Karpas-422 (cell line): ENCODE measurements around the gene OOEP. TPM values are rescaled to one million over a fixed set of nuclear protein-coding genes. Genes with fewer than 3 reads are reported as not detected.
A peak's percentile ranks its signal among the peaks of the same experiment; 100 is the strongest.

ENCODE experiments used
- DNase-seq: peaks from one replicate; pipeline ENCODE4 v3.0.0-alpha.2; 2015
- H2AFZ ChIP-seq: fragments of 200-600 bp; sonication (generic); 2 replicates; pipeline ENCODE4 v1.6.1; 2014; ENCODE audit warnings: antibody characterized with exemption, low read length, mixed read lengths
- H3K27ac ChIP-seq: fragments of 200-600 bp; sonication (generic); 2 replicates; pipeline ENCODE4 v1.5.1; 2014; ENCODE audit warnings: mild to moderate bottlenecking, low read length, moderate library complexity
- H3K27me3 ChIP-seq: fragments of 200-600 bp; sonication (generic); 2 replicates; pipeline ENCODE4 v1.6.1; 2014; ENCODE audit warnings: low read length, mixed read lengths
- H3K36me3 ChIP-seq: fragments of 200-600 bp; sonication (generic); 2 replicates; pipeline ENCODE4 v1.6.1; 2014; ENCODE audit warnings: low read length, mixed read lengths; ENCODE audit not compliant: insufficient read depth
- H3K4me1 ChIP-seq: fragments of 200-600 bp; sonication (generic); 2 replicates; pipeline ENCODE4 v1.6.1; 2014; ENCODE audit warnings: mild to moderate bottlenecking, low read length, mixed read lengths
- H3K4me2 ChIP-seq: fragments of 200-600 bp; sonication (generic); 2 replicates; pipeline ENCODE4 v1.6.1; 2014; ENCODE audit warnings: low read length, low read depth, mild to moderate bottlenecking; ENCODE audit not compliant: poor library complexity, severe bottlenecking
- H3K4me3 ChIP-seq: fragments of 200-600 bp; sonication (generic); 2 replicates; pipeline ENCODE4 v1.5.1; 2014; ENCODE audit warnings: mild to moderate bottlenecking, antibody characterized with exemption, low read length, mixed read lengths
- H3K79me2 ChIP-seq: fragments of 200-600 bp; sonication (generic); 2 replicates; pipeline ENCODE4 v1.6.1; 2014; ENCODE audit warnings: mild to moderate bottlenecking, low read length, mixed read lengths
- H3K9ac ChIP-seq: fragments of 200-600 bp; sonication (generic); 2 replicates; pipeline ENCODE4 v1.6.0; 2014; ENCODE audit warnings: low read length
- H3K9me2 ChIP-seq: fragments of 200-600 bp; sonication (generic), shearing (Covaris generic); replicated peaks from 2 replicates; pipeline ENCODE4 v1.6.0; 2014; ENCODE audit warnings: mild to moderate bottlenecking, low read length, moderate library complexity; ENCODE audit not compliant: insufficient read depth
- H3K9me3 ChIP-seq: fragments of 300-700, 200-600 bp; sonication (generic); 2 replicates; pipeline ENCODE4 v1.6.1; 2014; ENCODE audit warnings: low read length, mixed read lengths
- H4K20me1 ChIP-seq: fragments of 200-600 bp; sonication (generic); 2 replicates; pipeline ENCODE4 v1.6.1; 2014; ENCODE audit warnings: mild to moderate bottlenecking, antibody characterized with exemption, low read length, low read depth; ENCODE audit not compliant: insufficient read depth
- total RNA-seq: library from RNA; depleted of rRNA; stranded (reverse); fragments of >200 nt; shearing (Covaris generic); gene quantifications from 2 replicates; pipeline ENCODE4 v1.2.3, GENCODE V29; 2014; ENCODE audit warnings: low replicate concordance

Gene OOEP
- total RNA-seq, 1 experiment from 2014 or later: not detected

DNA sequence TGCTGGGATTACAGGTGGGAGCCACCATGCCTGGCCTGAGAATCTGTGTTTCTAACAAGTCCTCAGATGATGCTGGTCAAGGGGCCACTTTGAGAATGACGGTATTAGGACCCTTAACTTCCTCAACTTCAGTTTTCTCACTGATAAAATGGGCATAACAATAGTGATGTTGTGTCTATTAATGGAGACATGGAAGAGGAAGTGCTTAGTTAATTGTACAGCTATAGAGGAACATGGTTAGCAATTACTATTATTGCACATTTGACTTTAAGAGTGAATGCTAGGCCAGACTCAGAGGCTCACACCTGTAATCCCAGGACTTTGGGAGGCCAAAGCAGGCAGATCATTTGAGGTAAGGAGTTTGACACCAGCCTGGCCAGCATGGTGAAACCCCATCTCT, 28.4 kb downstream of the OOEP start:
- no peaks in the 10 kb centered on the region for H3K36me3 ChIP-seq
- no peak overlapping the region for H3K4me2 ChIP-seq
- peak; percentile 57 for DNase-seq
- no peaks in the 10 kb centered on the region for H3K9me2 ChIP-seq
- no peak overlapping the region for H3K4me3 ChIP-seq
- no peaks in the 10 kb centered on the region for H3K79me2 ChIP-seq
- H3K27ac ChIP-seq: no peak overlapping the region
- no peak overlapping the region for H2AFZ ChIP-seq
- no peaks in the 10 kb centered on the region for H4K20me1 ChIP-seq
- H3K27me3 ChIP-seq: no peaks in the 10 kb centered on the region
- no peaks in the 10 kb centered on the region for H3K9me3 ChIP-seq
- no peak overlapping the region for H3K9ac ChIP-seq
- peaks cover 8% of the 10 kb centered on the region for H3K4me1 ChIP-seq

- no peaks in the 10 kb centered on the region for H4K20me1 ChIP-seq
- H3K9ac ChIP-seq: no peak overlapping the region
- no peak for DNase-seq
- H3K4me3 ChIP-seq: no peak overlapping the region
- no peak overlapping the region for H3K4me2 ChIP-seq
- no peaks in the 10 kb centered on the region for H3K79me2 ChIP-seq
- peaks cover 8% of the 10 kb centered on the region for H3K4me1 ChIP-seq
- no peaks in the 10 kb centered on the region for H3K27me3 ChIP-seq
- no peak overlapping the region for H2AFZ ChIP-seq
- no peaks in the 10 kb centered on the region for H3K9me2 ChIP-seq
- H3K27ac ChIP-seq: no peak overlapping the region
- no peaks in the 10 kb centered on the region for H3K36me3 ChIP-seq
- H3K9me3 ChIP-seq: no peaks in the 10 kb centered on the region
Measured at GRCh38 chr6:73340048-73340447, 29.6 kb downstream of the OOEP start.

DNA sequence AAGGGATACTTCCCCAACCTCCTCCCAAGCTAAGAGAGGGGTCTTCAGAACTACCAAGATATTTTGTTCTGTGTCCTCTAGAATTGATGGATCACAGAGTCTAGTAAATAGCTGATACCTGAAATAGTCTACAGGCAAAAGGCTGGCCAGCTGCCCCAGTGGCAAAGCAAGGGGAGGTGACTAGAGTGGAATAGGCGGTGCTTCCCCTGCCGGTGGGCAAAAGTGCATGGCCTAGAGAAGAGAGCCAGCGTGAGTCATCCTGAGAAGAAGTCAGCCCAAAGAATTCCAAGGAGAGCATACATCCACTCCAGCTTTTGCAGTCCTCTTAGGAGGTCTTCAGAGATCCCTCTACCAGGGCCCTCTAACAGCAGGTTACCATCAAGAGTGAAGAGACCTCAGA, 30.4 kb downstream of the OOEP start:
- DNase-seq: no peak
- no peak overlapping the region for H2AFZ ChIP-seq
- H3K4me1 ChIP-seq: peaks cover 8% of the 10 kb centered on the region
- no peak overlapping the region for H3K27ac ChIP-seq
- H3K9me3 ChIP-seq: no peaks in the 10 kb centered on the region
- no peaks in the 10 kb centered on the region for H3K9me2 ChIP-seq
- no peak overlapping the region for H3K4me3 ChIP-seq
- H3K79me2 ChIP-seq: no peaks in the 10 kb centered on the region
- no peaks in the 10 kb centered on the region for H3K27me3 ChIP-seq
- no peak overlapping the region for H3K4me2 ChIP-seq
- H3K36me3 ChIP-seq: no peaks in the 10 kb centered on the region
- H4K20me1 ChIP-seq: no peaks in the 10 kb centered on the region
- no peak overlapping the region for H3K9ac ChIP-seq

- no peaks in the 10 kb centered on the region for H3K27me3 ChIP-seq
- H3K9ac ChIP-seq: no peak overlapping the region
- H3K79me2 ChIP-seq: no peaks in the 10 kb centered on the region
- DNase-seq: no peak
- H3K9me3 ChIP-seq: no peaks in the 10 kb centered on the region
- no peak overlapping the region for H2AFZ ChIP-seq
- no peaks in the 10 kb centered on the region for H3K36me3 ChIP-seq
- H3K27ac ChIP-seq: no peak overlapping the region
- no peak overlapping the region for H3K4me2 ChIP-seq
- H3K4me3 ChIP-seq: no peak overlapping the region
- H3K9me2 ChIP-seq: no peaks in the 10 kb centered on the region
- no peaks in the 10 kb centered on the region for H4K20me1 ChIP-seq
- H3K4me1 ChIP-seq: 0 out of 2 replicates have a peak, but pooled peaks cover 2% of the 10 kb centered on the region
Measured at GRCh38 chr6:73329201-73329600, 40.5 kb downstream of the OOEP start.

GRCh38 chr6:73328790-73329189, 40.9 kb downstream of the OOEP start:
- Histone ChIP-seq H3K9me2 (no peaks in the 10 kb centered on the region), H3K36me3 (no peaks in the 10 kb centered on the region), H3K9me3 (no peaks in the 10 kb centered on the region), H3K9ac (no peak overlapping the region), H3K27ac (no peak overlapping the region), H3K4me1 (0 out of 2 replicates have a peak, but pooled peaks cover 2% of the 10 kb centered on the region), H3K4me2 (no peak overlapping the region), H3K27me3 (no peaks in the 10 kb centered on the region), H2AFZ (no peak overlapping the region), H3K4me3 (no peak overlapping the region), H4K20me1 (no peaks in the 10 kb centered on the region), H3K79me2 (no peaks in the 10 kb centered on the region)
- no peak for DNase-seq

GRCh38 chr6:73325656-73326055, 44.0 kb downstream of the OOEP start:
- Histone ChIP-seq H3K27me3 (no peaks in the 10 kb centered on the region), H3K9ac (no peak overlapping the region), H3K4me3 (no peak overlapping the region), H3K9me2 (no peaks in the 10 kb centered on the region), H3K4me2 (no peak overlapping the region), H3K27ac (no peak overlapping the region), H2AFZ (no peak overlapping the region), H3K4me1 (0 out of 2 replicates have a peak, but pooled peaks cover 2% of the 10 kb centered on the region), H3K79me2 (no peaks in the 10 kb centered on the region), H4K20me1 (no peaks in the 10 kb centered on the region), H3K9me3 (no peaks in the 10 kb centered on the region), H3K36me3 (no peaks in the 10 kb centered on the region)
- DNase-seq: no peak

DNA sequence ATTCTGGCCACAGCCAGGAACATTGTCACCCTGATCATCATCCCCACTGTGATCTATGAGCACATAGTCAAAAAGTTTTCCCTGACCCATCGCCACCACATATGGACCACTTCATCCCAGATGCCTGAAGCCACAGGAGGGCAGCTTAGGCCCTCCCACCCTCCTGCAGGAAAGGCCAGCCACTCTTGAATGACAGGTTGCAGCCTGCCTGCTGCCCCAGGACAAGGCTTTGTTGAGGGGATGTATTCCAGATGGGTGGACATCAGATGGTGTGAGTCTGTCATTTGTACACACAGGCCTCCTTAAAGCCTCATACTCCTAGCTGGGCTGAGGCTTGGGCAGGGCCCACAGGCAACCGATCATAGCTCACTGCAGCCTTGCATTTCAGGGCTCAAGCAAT, 46.4 kb downstream of the OOEP start:
- Histone ChIP-seq H3K9ac (no peak overlapping the region), H3K4me2 (no peak overlapping the region), H3K9me3 (no peaks in the 10 kb centered on the region), H3K36me3 (no peaks in the 10 kb centered on the region), H3K4me3 (no peak overlapping the region), H4K20me1 (no peaks in the 10 kb centered on the region), H3K27ac (no peak overlapping the region), H3K79me2 (no peaks in the 10 kb centered on the region), H3K4me1 (0 out of 2 replicates have a peak, but pooled peaks cover 2% of the 10 kb centered on the region), H3K9me2 (no peaks in the 10 kb centered on the region), H2AFZ (no peak overlapping the region), H3K27me3 (no peaks in the 10 kb centered on the region)
- DNase-seq: no peak
